GM19455 (cell line): Measurements from ENCODE around the gene USP51.
A peak's percentile ranks its signal among the peaks of the same experiment; 100 is the strongest.
"Not testable (repeated sequence)": the region's sequence is repeated elsewhere in the genome, so short reads cannot be mapped to it uniquely, and the experiment has no call there.

ENCODE experiments used
- ATAC-seq: cut with Tn5 transposase; IDR thresholded peaks from one replicate; pipeline ENCODE4 v1.9.1; 2021; ENCODE audit not compliant: unreplicated experiment

Gene USP51

GRCh38 chrX:55489314-55490009, at the start of gene USP51:
TSS of gene USP51 (minus strand) at chrX:55489848. CDS start at chrX:55488939, 909 bp downstream.
- ATAC-seq = peak; percentile 51

- no peak for ATAC-seq
These were observed 34.8 kb upstream of the USP51 start for GRCh38 chrX:55524487-55524886.

GRCh38 chrX:55523356-55523755, 33.7 kb upstream of the USP51 start:
- ATAC-seq = no peak

- ATAC-seq = no peak
These were observed 33.1 kb upstream of the USP51 start for GRCh38 chrX:55522596-55523276.

- ATAC-seq = no peak
These were observed 32.0 kb upstream of the USP51 start for GRCh38 chrX:55521687-55522086.

- ATAC-seq = not testable (repeated sequence)
These were observed 27.3 kb upstream of the USP51 start for GRCh38 chrX:55516794-55517481.

- ATAC-seq = not testable (repeated sequence)
These were observed 23.5 kb upstream of the USP51 start for GRCh38 chrX:55513045-55513737.

GRCh38 chrX:55508410-55509152, 18.9 kb upstream of the USP51 start:
- ATAC-seq = not testable (repeated sequence)

- ATAC-seq = not testable (repeated sequence)
These were observed 18.1 kb upstream of the USP51 start for GRCh38 chrX:55507699-55508098.

GRCh38 chrX:55507010-55507409, 17.4 kb upstream of the USP51 start:
- not testable (repeated sequence) for ATAC-seq

GRCh38 chrX:55490974-55491373, 1.3 kb upstream of the USP51 start:
- ATAC-seq = no peak

- ATAC-seq = no peak
These were observed 473 bp upstream of the USP51 start for GRCh38 chrX:55490121-55490520.

GRCh38 chrX:55488593-55489313, 895 bp downstream of the USP51 start:
- peak; percentile 72 for ATAC-seq

- ATAC-seq = peak; percentile 13
These were observed 1.5 kb downstream of the USP51 start for GRCh38 chrX:55488006-55488592.

- no peak for ATAC-seq
These were observed 2.5 kb downstream of the USP51 start for GRCh38 chrX:55487143-55487542.

GRCh38 chrX:55486736-55487135, 2.9 kb downstream of the USP51 start:
- ATAC-seq = no peak

- ATAC-seq = no peak
These were observed 4.7 kb downstream of the USP51 start for GRCh38 chrX:55484948-55485347.

GRCh38 chrX:55480390-55481062, 9.1 kb downstream of the USP51 start:
- ATAC-seq = no peak

- not testable (repeated sequence) for ATAC-seq
These were observed 9.7 kb downstream of the USP51 start for GRCh38 chrX:55479956-55480355.
